HEK293 (cell line): ENCODE measurements around the gene ADIG.

ENCODE experiments used
- CTCF ChIP-seq: fragments of 450-650 bp; formaldehyde crosslinking; IDR thresholded peaks from 2 replicates; pipeline ENCODE4 v1.5.1; 2016; ENCODE audit warnings: missing biosample characterization, missing genetic modification characterization
- EGR2 ChIP-seq: fragments of 450-650 bp; formaldehyde crosslinking; IDR thresholded peaks from 2 replicates; pipeline ENCODE4 v1.5.1; 2016; ENCODE audit warnings: low read depth, missing biosample characterization, missing genetic modification characterization
- ZBTB7A ChIP-seq: fragments of 450-650 bp; formaldehyde crosslinking; IDR thresholded peaks from 2 replicates; pipeline ENCODE4 v1.5.1; 2016; ENCODE audit warnings: low read depth, missing biosample characterization, missing genetic modification characterization
- ZNF133 ChIP-seq: fragments of 450-650 bp; formaldehyde crosslinking; IDR thresholded peaks from 2 replicates; pipeline ENCODE4 v1.5.1; 2016; ENCODE audit warnings: missing biosample characterization, missing genetic modification characterization
- ZNF146 ChIP-seq: fragments of 450-650 bp; formaldehyde crosslinking; IDR thresholded peaks from 2 replicates; pipeline ENCODE4 v1.5.1; 2016; ENCODE audit warnings: missing biosample characterization, missing genetic modification characterization
- ZNF24 ChIP-seq: fragments of 450-650 bp; formaldehyde crosslinking; IDR thresholded peaks from 2 replicates; pipeline ENCODE4 v1.5.1; 2016; ENCODE audit warnings: missing biosample characterization, missing genetic modification characterization
- ZNF335 ChIP-seq: fragments of 450-650 bp; formaldehyde crosslinking; conservative IDR thresholded peaks from 2 replicates; pipeline ENCODE4 v1.5.1; 2016; ENCODE audit warnings: missing biosample characterization, missing genetic modification characterization
- ZNF426 ChIP-seq: fragments of 450-650 bp; formaldehyde crosslinking; IDR thresholded peaks from 2 replicates; pipeline ENCODE4 v1.5.1; 2017; ENCODE audit warnings: missing biosample characterization, missing genetic modification characterization, mild to moderate bottlenecking, inconsistent platforms, moderate library complexity
- ZNF561 ChIP-seq: fragments of 450-650 bp; IDR thresholded peaks from 2 replicates; pipeline ENCODE4 v1.5.1; 2018; ENCODE audit warnings: missing biosample characterization, missing genetic modification characterization, borderline replicate concordance

- TF ChIP-seq ZNF426 (tag by site-specific recombination) (no peak), CTCF (no peak), ZNF561 (tag by site-specific recombination) (no peak), EGR2 (tag by site-specific recombination) (no peak), ZNF146 (tag by site-specific recombination) (no peak), ZNF335 (no peak), ZNF24 (tag by site-specific recombination) (no peak), ZNF133 (no peak), ZBTB7A (tag by site-specific recombination) (no peak)
These were observed 35.5 kb downstream of the ADIG start for GRCh38 chr20:38616457-38616856.
